GM21515 (cell line): ENCODE data around the gene CCDC192.
"Not testable (repeated sequence)": the region's sequence is repeated elsewhere in the genome, so short reads cannot be mapped to it uniquely, and the experiment has no call there.

ENCODE experiments used
- ATAC-seq: cut with Tn5 transposase; IDR thresholded peaks from one replicate; pipeline ENCODE4 v1.9.1; 2021; ENCODE audit not compliant: unreplicated experiment

Gene CCDC192

GRCh38 chr5:127839496-127840197 is 136.5 kb downstream of the CCDC192 start:
- no peak for ATAC-seq

GRCh38 chr5:127840198-127840524 is 137.0 kb downstream of the CCDC192 start:
- ATAC-seq, result peak; percentile 61

DNA sequence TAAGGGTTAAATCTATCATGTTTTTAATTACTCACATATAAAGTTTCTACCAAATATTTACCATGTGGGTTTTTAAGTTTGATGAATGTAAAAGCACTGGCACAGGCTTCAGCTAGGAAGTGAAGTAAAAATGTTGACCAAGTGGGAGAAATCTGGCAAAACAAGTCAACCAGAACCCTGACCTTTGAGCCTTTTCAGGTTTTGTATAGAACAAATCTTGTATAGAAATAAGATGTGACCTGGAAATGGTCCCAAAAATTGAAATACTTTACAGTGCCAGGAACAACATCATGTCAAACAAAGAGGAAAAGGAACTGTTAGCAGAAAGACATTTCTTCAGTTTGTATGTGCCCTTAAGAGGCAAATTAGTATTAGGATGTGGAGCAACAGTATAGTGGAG is 137.6 kb downstream of the CCDC192 start:
- ATAC-seq, result no peak

DNA sequence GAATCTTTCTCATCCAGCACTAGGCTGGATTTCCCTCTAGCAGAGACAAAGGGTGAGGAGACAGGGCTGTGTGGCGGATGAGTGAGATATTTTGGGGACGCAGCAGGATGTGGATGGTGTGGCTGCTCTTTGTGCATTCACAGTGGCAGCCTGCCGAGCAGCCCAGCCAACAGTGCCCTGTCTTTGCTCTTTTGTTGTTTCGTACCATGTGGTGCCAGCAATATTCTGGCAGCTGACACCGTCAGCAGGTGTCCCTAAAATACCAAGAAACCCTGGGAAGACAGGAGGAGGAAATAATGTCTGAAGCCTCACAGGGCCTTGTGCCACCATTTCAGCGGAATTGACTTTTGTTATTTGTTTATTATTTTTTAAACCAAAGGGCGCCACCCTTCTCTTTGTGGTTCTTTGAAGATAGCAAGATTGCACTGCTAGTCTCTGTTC is 141.4 kb downstream of the CCDC192 start:
- ATAC-seq, result no peak

- no peak for ATAC-seq
Measured at GRCh38 chr5:127846884-127847283, 143.7 kb downstream of the CCDC192 start.

DNA sequence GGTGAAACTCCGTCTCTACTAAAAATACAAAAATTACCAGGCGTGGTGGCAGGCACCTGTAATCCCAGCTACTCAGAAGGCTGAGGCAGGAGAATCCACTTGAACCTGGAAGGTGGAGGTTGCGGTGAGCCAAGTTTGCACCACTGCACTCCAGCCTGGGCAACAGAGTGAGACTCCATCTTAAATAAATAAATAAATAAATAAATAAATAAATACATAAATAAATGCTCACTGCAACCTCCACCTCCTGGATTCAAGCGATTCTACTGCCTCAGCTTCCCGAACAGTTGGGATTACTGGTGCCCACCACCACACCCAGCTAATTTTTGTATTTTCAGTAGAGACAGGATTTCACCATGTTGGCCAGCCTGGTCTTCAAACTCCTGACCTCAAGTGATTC is 144.4 kb downstream of the CCDC192 start:
- ATAC-seq, result not testable (repeated sequence)

DNA sequence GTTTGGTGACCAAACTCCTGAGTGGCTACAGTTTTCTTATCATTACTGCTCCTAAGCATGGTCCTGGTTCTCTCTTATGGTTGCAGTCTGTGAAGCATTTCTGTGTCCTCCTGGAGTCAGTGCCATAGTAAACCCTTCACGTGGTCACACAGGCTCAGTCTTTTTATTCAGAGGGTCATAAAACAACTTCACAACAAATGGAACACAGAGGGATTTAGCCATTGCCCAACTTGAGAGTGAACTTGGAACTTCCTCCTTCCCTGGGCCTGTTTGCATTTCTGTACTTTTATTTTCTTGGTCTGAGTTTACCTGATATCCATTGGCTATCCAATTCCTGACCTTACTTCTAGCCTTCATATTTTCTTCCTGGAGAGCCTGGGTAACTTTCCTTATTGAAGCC is 144.9 kb downstream of the CCDC192 start:
- ATAC-seq, result no peak

- no peak for ATAC-seq
Measured at GRCh38 chr5:127849408-127849807, 146.2 kb downstream of the CCDC192 start.

GRCh38 chr5:127849891-127850290 is 146.7 kb downstream of the CCDC192 start:
- ATAC-seq, result no peak

GRCh38 chr5:127851964-127852363 is 148.8 kb downstream of the CCDC192 start:
- ATAC-seq, result no peak

DNA sequence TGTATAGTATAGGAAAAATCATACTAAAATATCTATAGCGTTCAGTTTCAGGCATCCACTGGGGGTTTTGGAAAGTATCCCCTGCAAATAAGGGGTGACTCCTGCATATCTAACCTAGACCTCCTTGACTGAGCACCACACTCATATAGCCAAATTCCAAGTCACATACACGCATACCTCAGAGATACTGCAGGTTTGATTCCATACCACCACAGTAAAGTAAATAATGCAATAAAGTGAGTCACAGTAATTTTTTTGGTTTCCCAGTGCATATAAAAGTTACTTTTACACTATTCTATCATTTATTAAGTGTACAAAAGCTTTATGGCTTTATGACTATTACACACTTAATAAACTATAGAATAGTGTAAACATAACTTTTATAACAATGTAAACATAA is 151.3 kb downstream of the CCDC192 start:
- ATAC-seq, result no peak

DNA sequence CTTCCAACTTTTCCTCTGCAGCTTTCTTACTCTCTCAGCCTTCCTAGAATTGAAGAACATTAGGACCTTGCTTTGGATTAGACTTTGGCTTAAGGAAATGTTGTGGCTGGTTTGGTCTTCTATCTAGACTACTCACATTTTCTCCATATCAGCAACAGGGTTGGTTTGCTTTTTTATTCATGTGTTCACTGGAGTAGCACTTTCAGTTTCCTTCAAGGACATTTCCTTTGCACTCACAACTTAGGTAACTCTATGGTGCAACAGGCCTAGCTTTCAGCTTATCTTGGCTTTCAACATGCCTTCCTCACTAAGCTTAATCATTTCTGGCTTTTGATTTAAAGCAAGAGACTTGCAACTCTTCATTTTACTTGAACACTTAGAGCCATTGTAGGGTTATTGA is 153.1 kb downstream of the CCDC192 start:
- ATAC-seq, result no peak

GRCh38 chr5:127858116-127858784 is 155.1 kb downstream of the CCDC192 start:
- ATAC-seq, result no peak

DNA sequence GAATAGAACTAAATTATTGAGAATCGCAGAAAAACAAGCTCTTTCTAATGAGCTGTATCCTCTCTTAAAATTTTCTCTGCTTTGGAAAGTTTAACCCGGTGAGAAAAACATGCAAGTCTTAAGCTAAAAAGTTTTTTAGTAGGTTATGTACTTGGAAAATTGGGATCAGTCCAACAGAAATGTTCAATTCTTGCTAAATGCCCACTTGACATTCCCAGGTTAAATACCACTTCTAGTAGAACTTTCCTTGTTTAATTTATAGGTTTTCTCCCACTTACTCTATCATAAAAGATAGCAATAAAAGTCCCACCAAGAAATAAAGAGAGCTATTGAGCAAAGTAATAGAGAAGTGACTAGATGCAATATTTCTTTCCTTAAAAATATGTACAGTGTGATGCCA is 157.1 kb downstream of the CCDC192 start:
- ATAC-seq, result no peak

DNA sequence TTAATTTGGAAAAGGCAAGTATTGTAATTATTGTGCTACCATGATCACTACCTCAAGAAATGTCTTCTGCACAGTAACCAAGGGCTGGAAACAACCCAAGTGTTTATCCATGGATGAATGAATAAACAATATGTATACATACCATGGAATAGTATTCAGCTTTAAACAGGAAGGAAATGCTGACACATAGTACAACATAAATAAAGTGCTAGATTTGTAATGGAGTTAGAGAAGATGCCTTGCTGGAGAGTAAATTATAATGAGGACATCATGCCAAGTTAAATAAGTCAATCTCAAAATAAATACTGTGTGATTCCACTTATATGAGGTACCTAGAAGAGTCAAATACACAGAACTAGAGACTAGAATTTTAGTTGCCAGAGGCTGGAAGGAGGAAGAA is 160.0 kb downstream of the CCDC192 start:
- no peak for ATAC-seq

GRCh38 chr5:127863610-127864395 is 160.6 kb downstream of the CCDC192 start:
- ATAC-seq, result no peak

- ATAC-seq, result no peak
Measured at GRCh38 chr5:127864511-127864910, 161.3 kb downstream of the CCDC192 start.

DNA sequence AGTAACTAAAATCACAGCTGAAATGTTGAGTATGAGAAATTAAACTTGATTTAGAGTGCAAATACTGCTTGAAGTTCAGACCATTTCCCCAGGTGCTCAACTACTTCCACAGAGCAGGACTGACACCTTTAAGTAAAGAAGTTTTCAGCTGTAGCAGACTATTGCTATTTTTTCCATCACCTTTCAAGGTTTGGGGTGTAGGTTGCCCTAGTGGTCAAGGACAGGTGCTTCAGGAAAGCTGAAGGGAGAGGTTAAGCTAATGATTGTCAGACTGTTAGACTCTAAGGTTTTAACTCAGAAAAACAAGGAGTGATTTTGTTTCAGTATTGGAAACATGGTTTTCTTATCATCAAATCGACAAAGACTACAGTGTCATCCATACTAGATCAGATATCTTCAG is 162.1 kb downstream of the CCDC192 start:
- ATAC-seq, result no peak

GRCh38 chr5:127867022-127867783 is 164.0 kb downstream of the CCDC192 start:
- no peak for ATAC-seq

GRCh38 chr5:127870914-127871313 is 167.7 kb downstream of the CCDC192 start:
- ATAC-seq, result peak; percentile 52

- ATAC-seq, result no peak
Measured at GRCh38 chr5:127871503-127872153, 168.4 kb downstream of the CCDC192 start.
